GM18499 (cell line): ENCODE results near the gene SORCS3.

Experiments used
- ATAC-seq: cut with Tn5 transposase; IDR thresholded peaks from one replicate; pipeline ENCODE4 v1.9.1; 2021; ENCODE audit warnings: moderate number of reproducible peaks; ENCODE audit not compliant: insufficient read depth, unreplicated experiment

SORCS3 gene

DNA sequence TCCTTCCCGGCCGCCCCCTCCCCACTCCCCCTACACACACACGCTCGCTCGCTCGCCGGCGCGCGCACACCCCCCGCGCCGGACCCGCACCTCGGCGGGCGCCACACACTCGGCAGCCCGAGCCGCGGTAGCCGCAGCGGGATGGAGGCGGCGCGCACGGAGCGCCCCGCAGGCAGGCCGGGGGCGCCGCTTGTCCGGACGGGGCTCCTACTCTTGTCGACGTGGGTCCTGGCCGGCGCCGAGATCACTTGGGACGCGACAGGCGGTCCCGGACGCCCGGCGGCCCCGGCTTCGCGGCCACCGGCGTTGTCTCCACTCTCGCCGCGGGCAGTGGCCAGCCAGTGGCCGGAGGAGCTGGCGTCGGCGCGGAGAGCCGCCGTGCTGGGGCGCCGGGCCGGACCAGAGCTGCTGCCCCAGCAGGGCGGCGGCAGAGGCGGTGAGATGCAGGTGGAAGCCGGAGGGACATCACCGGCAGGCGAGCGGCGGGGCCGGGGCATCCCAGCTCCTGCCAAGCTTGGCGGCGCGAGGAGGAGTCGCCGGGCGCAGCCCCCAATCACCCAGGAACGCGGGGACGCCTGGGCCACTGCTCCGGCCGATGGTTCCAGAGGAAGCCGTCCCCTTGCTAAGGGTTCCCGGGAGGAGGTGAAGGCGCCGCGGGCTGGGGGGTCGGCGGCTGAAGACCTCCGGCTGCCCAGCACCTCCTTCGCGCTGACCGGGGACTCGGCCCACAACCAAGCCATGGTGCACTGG is at the start of gene SORCS3:
Gene SORCS3, plus strand, starts transcription at position 104 of the 750 bp plus-strand sequence.
- no peak for ATAC-seq

DNA sequence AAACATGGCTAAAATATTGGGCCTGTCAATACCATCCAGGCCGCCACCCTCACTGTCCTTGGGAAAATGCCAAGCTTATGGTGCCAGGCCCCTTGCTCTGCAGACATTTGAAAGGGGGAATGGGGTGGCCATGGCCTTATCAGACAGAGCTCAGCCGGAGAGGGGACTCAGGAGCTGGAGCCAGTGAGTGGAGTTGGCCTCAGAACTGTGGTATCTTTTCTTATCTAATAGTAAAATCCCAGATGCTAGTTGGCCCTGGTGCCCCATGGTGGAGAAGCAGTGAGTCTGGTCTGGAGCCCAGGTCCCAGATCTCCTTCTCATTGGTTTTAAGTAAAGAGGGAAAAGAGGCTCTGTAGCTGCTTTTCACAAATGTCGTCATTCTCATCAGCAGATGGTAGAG is 49.6 kb upstream of the SORCS3 start:
- no peak for ATAC-seq

DNA sequence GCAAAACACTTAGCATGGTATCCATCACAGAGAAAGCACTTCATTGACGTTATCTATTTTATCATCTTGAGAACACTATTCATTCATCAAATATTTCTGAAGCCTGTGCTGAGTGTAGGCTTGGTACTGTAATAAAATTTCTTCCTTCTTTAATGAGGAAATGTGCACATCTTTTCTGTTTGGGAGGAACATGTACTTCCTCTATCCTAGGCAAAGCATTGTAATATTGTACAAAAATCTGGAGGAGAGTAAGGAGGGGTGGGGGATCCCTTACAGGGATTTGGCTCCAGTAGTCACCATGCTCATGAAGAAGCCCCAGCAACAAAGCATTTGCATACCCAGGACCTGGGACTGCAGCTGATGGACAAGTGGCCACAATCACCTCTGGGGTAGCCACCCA is 39.9 kb upstream of the SORCS3 start:
- no peak for ATAC-seq

DNA sequence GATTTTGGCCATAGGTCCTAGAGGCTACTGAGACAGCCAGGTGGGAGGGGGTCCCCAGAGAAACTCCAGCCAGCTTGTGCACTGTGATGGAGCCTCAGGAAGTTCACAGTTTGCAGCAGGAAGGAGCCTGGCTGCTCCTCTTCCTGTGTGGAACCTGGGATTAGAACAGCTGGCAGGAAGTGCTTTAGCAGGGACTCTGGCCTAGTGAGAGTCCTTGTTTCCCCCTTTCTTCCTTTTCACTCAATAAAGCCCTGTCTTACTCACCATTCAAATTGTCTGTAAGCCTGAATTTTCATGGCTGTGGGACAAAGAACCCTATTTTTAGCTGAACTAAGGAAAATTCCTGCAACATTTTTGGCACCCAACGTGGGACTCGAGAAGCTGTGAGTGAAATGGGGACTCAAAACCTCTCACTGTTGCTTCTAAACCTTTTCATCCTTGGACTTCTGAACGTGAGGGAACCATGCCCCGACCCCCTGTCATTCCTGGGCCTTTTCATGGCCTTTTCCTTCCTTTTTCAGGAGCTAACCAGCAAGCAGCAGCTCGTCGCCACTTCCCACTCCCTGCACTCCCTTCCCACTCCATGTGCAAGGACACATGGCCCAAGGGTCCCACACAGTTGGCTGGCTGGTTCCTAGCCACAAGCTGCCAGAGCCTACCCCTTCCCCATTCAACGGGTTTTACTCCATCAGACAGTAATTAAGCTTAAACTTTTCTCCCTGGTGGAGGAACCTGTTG is 32.8 kb upstream of the SORCS3 start:
- no peak for ATAC-seq

DNA sequence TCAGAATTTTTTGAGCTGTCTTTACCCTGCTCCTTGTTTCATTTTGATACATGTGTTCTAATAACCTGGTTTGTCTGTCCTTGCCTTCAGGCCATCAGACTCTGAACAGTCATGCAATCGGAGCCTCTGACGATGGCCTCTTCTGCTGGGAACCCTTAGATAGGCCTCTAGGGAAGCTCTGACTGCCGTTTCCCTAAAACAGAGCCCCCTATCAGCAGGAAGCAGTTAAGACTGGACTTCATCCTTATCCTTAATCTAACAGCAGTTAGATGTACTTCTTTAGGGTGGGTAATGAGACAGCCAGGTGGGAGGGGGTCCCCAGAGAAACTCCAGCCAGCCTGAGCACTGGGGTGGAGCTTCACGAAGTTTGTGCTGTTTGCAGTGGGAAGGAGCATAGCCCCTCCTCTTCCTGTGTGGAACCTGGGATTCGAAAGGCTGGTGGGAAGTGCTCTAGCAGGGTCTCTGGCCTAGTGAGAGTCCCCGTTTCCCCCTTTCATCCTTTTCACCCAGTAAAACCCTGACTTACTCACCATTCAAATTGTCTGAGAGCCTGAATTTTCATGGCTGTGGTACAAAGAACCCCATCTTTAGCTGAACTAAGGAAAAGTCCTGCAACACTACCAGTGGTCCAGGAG is 28.4 kb upstream of the SORCS3 start:
- no peak for ATAC-seq

DNA sequence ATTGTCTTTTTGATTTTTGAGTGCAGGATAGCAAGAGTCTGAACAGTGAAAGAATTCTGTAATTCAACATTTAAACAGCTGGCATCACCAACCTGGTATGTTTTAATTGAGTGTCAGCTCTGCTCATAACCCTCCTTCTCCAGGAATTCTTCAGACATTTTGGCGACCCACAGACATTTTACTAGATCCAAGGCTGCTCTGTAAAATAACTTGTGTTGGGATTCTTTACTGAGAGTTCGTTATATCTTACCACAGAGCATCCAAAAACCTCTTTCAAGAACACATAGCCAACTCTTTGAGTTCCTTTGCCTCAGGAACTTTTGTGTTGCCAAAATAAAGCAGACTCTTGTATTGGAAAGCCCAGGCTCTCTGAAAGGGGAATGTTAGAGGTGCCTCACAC is 27.7 kb upstream of the SORCS3 start:
- ATAC-seq = no peak

DNA sequence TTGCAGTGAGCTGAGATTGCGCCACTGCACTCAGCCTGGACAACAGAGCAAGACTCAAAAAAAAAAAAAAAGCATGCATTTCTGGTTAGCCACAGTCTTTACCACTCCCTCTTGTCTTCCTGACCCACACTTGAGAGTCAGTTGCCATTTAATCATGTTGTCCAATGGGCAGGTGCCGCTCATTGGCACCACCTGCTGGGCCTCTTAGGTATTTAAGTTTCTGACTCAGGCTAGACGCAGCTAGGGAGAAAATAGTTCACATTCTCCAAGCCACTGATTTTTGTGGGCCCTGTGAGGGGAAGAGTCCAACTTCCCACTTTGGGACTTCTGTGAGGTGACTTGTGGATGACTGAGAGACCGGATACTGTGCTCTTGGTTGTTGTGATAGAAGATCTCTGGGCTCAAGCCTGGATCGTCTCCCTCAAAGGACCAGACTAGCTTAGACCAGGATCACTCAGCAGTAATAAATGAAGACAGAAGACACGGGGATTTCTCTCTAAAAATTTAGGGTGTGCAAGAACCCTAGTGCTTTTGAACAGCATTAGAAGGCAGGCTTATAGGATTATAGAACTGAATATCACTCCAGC is 26.8 kb upstream of the SORCS3 start:
- peak; percentile 79 for ATAC-seq

DNA sequence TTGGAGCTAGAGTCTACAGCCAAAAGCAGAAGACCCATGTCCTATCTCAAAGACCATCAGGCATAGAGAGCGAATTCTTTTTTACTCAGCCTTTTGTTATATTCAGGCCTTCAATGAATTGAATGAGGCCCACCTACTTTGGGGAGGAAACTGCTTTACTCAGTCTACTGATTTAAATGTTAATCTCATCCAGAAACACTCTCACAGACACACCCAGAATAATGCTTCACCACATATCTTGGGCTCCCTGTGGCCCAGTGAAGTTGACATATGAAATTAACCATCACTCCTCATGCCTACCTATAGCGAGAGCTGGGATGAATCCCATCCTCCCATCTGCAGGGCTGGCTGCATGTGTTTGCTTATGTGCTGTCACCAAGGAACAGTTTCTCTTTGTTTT is 26.0 kb upstream of the SORCS3 start:
- no peak for ATAC-seq

DNA sequence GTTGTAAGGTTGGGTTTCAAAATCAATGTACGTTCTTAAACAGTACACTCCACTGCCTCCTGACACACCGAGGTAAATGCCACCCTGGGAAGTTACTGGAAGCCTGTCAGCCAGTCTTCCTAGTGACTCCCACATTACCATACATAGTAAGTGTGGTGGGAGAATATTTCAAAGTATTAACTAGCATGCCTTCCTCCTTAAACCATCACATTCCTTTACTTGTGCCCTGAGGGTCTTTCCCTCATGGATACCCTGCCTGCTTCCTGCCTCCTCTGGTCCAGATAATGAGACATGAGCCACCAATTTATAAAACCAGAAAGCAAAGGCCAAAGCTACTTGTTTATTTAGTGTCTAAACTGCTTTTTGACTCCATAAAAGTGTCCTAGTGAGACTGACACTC is 23.3 kb upstream of the SORCS3 start:
- ATAC-seq = no peak

DNA sequence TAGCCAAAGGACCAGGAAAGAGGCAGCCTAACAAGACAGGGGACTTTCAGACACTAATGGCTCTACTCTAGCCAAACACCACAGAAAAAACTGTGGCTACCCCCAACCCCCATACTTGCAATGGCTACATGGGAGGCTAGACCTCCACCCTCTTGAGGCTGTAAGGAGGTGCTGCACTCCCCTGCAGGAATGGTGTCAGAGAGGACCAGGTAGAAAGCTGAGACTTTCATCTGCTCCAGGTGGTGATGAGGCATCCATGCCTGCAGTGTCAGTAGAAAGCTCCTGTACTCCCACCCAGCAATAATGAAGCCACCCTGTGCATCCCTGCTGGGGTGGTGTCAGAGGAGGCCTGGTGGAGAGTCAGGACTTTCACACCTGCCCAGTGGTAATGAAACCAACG is 18.9 kb upstream of the SORCS3 start:
- ATAC-seq = no peak

DNA sequence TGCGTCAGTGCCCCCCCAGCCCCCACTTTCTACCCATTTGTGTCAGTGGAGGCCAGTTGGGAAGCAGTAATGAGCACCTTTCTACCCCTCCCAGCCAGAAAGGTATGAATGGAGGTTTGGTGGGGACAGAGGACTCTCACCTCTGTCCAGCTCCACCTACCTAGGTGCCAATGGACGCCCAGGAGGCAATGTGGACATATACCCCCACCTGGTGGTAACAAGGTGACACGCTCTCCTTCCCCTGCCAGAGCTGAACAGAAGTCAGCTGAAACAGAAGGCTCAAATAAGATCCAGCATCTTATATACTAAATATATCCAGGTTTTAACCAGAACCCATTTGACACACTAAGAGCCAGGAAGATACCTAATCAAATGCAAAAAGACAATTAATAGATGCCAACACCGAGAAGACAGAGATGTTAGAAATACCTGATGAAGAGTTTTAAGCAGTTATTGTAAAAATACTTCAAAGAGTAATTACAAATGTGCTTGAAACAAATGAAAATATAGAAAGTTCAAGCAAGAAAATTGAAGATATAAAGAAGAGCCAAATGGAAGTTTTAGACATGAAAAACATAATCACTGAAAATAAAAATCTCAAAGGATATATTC is 18.4 kb upstream of the SORCS3 start:
- no peak for ATAC-seq

DNA sequence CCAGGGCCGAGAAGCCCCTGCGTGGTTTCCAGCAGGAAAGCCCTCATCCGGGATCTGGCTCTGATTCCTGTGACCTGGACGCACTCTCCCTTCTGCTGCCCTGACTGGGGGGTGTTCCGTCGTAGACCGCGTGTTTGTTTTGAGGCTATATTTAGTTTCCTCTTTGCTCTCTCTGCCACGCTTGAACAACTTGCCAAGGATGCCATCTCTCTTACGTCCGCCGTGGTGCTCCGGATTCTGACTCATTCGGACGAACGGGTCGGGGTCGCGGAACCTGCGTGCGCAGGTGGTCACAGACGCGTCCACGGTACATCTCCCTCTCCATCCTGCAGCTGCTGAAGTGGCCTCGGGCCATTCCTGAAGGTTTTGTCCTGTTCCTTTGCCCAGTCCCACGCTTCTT is 10.4 kb upstream of the SORCS3 start:
- no peak for ATAC-seq

DNA sequence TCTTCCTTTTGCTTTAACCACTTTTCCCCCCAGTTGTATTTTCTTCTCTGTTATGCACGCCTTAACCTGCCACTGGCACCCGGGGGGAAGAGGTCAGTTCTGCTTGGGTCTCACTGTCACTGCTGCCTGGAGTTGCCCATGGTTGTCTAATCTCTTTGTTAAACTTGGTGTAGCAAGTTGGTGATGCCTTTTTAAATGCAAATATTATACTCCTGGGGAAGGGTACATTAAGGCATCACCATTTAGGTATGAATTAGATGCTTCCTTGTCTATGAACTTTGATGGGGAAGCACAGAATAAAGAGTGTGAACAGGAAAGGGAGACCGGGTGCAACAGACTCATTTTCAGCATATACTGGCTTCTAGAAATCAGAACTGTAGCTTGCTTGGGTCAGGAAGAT is 9.1 kb upstream of the SORCS3 start:
- ATAC-seq = no peak

DNA sequence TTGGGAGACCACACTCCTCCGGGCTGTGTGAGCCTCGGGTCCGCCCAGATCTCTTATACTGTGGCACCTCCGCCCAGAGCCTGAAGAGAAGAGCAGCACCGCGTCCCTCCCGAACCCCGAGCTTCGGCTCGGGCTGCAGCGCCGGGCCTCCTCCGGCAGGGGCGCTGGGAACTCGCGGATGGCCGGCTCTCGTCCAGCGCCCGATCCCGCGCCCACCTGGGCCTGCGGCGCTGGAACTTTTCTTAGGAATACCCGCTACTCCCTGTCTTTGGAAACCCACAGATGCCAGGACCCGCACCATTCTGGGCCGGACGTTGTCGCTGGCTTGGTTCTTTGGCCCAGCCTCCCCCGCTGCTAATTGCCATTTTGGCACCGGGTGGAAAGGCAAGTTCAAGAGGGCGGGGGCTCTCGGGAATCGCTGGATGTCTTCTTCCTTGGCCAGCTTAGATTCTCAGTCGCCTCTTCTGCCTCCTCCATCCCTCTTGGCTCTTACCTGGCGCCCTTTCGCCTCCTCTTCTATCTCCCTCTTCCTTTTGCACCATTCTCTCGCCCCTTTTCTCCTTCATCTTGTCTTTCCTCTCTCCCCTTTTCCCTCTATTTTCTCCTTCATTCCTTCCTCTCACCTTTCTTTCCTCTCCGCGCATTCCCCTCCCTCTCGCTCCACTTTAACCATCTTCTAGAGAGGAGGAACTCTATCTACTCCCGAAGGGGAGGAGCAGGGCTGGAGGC is 2.1 kb upstream of the SORCS3 start:
- no peak for ATAC-seq

DNA sequence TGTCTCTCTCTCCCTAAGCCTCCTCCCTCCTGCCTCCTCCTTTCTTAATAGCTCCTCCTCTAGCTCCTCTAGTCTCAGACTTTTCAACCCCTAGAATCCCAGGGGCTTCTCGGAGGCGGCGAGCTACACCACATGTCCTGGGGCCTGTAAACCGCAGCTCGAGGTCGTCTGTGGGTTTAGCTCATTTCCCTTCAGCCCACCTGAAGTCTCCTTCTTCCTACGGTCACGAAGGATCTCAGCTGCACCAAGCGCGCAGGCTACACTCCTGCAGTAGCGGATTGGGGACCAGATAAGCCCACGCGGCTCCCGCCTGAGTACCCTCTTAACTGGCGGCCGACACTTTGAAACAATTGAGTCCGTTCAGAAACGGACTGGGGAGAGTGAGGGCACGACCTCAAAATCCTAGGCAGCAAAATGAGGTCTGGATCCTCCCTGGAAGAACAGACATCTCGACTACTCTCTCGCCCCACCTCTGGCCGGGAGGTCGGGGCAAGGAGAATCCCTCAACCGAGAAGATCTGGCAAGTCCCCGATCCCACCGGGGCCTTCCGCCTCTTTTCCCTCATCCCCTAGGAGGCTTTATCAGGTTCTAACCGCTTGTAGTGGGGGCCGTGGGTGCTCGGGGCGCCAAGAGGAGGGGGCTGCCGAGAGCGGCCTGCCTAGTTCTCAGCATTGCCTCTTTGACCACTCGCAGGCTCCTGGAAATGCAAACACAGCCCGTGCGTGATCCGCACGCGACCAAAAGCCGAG is 1.3 kb upstream of the SORCS3 start:
- no peak for ATAC-seq

DNA sequence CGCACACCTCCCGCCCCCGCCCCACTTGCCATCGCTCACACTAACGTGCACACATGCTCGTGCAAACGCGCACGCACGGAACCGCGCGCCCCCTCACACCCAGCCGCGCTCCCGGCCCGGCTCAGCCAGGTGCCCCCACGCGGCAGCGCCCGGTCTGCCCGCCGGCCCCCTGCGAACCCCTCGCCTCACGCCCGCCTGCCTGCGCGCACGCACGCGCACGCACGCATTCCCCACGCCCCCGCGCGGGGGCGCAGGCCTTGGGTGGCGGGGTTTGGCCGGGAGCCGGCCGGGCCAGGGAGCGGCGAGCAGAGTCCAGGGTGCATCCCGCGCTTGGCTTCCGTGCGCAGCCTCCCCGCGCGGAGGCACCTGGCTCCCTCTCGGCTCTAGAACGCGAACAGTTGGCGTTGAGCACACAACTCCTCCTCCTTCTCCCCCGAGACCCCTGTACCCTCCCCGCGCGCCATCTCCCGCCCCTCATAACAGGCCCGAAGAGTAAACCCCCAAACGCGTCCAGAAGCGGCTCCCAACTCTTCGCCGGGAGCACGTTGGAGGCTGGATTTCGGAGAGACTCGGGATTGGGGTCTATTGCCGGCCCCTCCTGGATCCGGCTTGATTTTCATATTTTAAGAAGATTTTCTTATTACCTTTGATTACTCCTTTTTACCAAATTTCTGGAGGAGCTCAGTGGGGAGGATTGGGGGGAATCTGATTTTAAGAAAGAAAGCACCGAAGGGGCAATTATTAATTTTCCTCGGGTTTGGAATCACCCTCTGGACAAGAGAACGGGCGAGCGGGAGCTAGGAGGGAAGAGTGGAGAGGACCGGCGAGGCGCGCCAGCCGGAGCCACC is 527 bp upstream of the SORCS3 start:
- no peak for ATAC-seq

DNA sequence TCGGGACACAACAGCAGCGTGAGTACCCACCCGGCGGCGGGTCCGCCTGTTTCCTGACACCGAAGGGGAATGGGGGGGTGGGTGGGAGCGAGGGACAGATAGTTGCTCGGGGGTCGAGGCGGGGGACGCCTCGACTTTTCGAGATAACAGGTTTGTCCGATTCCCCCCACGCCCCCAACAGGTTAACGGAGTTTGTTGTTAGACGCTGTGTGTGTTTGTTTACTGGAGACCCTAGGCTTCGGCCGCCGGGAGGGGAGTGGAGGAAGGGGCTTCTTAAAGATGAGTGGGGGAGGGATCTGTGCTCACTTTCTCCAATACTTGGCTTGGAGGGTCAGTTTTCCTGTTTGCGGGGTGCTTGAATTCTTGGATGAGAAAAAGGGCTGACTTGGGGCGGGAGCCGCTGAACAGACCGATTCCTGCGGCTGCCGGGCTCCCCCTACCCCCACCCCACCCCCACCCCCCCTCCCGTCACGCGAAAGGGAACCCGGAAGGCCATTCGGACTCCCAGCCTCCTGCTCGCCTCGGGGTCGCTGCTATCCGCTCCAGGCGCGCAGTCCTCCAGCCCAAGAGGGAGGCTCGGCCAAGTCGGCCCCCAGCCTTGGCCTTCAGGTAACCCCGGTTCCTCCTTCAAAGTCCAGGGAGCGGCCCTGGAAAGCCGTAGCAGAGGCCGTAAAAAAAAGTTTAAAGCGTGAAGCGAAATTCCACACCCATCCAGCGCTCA is 1.0 kb downstream of the SORCS3 start:
- no peak for ATAC-seq
